H1 (cell line): ENCODE results near the gene ADAMTS8. TPM values are rescaled to one million over a fixed set of nuclear protein-coding genes. Genes with fewer than 3 reads are reported as not detected.

Experiments used
- CTCF ChIA-PET: fragments of 300-600 bp; sonication (Branson Sonifier 250); formaldehyde crosslinking; loops from one replicate; lab custom pipeline; 2021; ENCODE audit not compliant: partially characterized antibody; lab: Charles Lee
- POLR2A ChIA-PET: fragments of 300-600 bp; sonication (Branson Sonifier 250); formaldehyde crosslinking; loops from one replicate; lab custom pipeline; 2021; ENCODE audit warnings: inconsistent platforms; ENCODE audit not compliant: partially characterized antibody; lab: Charles Lee
- DNase-seq, 2 experiments: peaks; one replicate each; pipeline versions ENCODE4 v3.0.0 to v3.0.0-alpha.2; 2010 to 2022; ENCODE audit warnings: low spot score in 2 of 2, low read depth in 1 of 2, mixed read lengths in 1 of 2
- FAIRE-seq: peaks from 2 replicates; lab custom pipeline; 2011; peaks lifted over from hg19 to GRCh38; lab: Jason Lieb, UNC
- H2AFZ ChIP-seq: 2 replicates; pipeline ENCODE4 v1.8.1; 2012; ENCODE audit warnings: low read length, inconsistent platforms
- H2AK5ac ChIP-seq: 2 replicates; pipeline ENCODE4 v1.6.1; 2013; ENCODE audit warnings: low read depth, low read length
- H2BK120ac ChIP-seq: replicated peaks from 2 replicates; pipeline ENCODE3; 2013; ENCODE audit warnings: low read depth, low read length, inconsistent platforms
- H2BK12ac ChIP-seq: 2 replicates; pipeline ENCODE4 v1.6.1; 2013; ENCODE audit warnings: low read depth, low read length
- H2BK15ac ChIP-seq: 2 replicates; pipeline ENCODE4 v1.6.1; 2013; ENCODE audit warnings: low read length
- H2BK20ac ChIP-seq: 2 replicates; pipeline ENCODE4 v1.6.1; 2013; ENCODE audit warnings: low read length
- H2BK5ac ChIP-seq: 2 replicates; pipeline ENCODE4 v1.6.1; 2013; ENCODE audit warnings: low read depth, low read length
- H3K14ac ChIP-seq: 2 replicates; pipeline ENCODE4 v1.6.1; 2013; ENCODE audit warnings: inconsistent platforms; ENCODE audit not compliant: insufficient read length
- H3K18ac ChIP-seq: 2 replicates; pipeline ENCODE4 v1.6.1; 2013; ENCODE audit warnings: low read length; ENCODE audit errors: extremely low read depth
- H3K23ac ChIP-seq: 2 replicates; pipeline ENCODE4 v1.6.1; 2013; ENCODE audit warnings: inconsistent platforms; ENCODE audit not compliant: insufficient read length
- H3K23me2 ChIP-seq: 2 replicates; pipeline ENCODE4 v1.6.1; 2013; ENCODE audit warnings: low read depth, low read length
- H3K27ac ChIP-seq: 2 replicates; pipeline ENCODE4 v1.6.1; 2011; ENCODE audit warnings: low read depth, low read length, inconsistent platforms
- H3K27me3 ChIP-seq, 4 experiments: replicated peaks in 1 of 4; 1 replicate in 1 of 4; 2 replicates in 3 of 4; pipeline versions ENCODE4 v1.6.1 to v1.8.1; 2011 to 2013; ENCODE audit warnings: low read length in 3 of 4, mild to moderate bottlenecking in 3 of 4, inconsistent platforms in 2 of 4, mixed read lengths in 2 of 4, moderate library complexity in 1 of 4; ENCODE audit not compliant: control insufficient read depth in 3 of 4, insufficient read depth in 3 of 4; ENCODE audit errors: extremely low read depth in 1 of 4
- H3K36me3 ChIP-seq, 4 experiments: 2 replicates each; pipeline versions ENCODE4 v1.6.1 to v1.8.1; 2011 to 2013; ENCODE audit warnings: mild to moderate bottlenecking in 4 of 4, low read length in 3 of 4, moderate library complexity in 2 of 4, control low read depth in 1 of 4, inconsistent platforms in 1 of 4; ENCODE audit not compliant: insufficient read depth in 4 of 4, control insufficient read depth in 2 of 4
- H3K4ac ChIP-seq: replicated peaks from 2 replicates; pipeline ENCODE3; 2013; ENCODE audit warnings: low read length, low read depth, mixed read lengths, inconsistent platforms; ENCODE audit not compliant: insufficient read length
- H3K4me1 ChIP-seq, 4 experiments: replicated peaks in 1 of 4; 1 replicate in 1 of 4; 2 replicates in 3 of 4; pipeline versions ENCODE4 v1.6.1 to v1.8.1; 2011 to 2013; ENCODE audit warnings: low read length in 3 of 4, inconsistent platforms in 2 of 4, mixed read lengths in 1 of 4; ENCODE audit not compliant: insufficient read depth in 4 of 4, control insufficient read depth in 3 of 4
- H3K4me2 ChIP-seq, 2 experiments: 2 replicates each; pipeline versions ENCODE4 v1.6.1 to v1.8.1; 2011 to 2013; ENCODE audit warnings: low read depth in 2 of 2, low read length in 2 of 2, control low read depth in 1 of 2, inconsistent platforms in 1 of 2, mild to moderate bottlenecking in 1 of 2; ENCODE audit not compliant: insufficient read depth in 1 of 2
- H3K4me3 ChIP-seq, 4 experiments: fragments of 200-600, 300-600 bp in 1 of 4; sonication (generic), shearing (Covaris generic), sonication (Bioruptor Twin) in 1 of 4; 2 replicates each; pipeline versions ENCODE4 v1.5.1 to v1.8.1; 2011 to 2016; ENCODE audit warnings: low read length in 4 of 4, low read depth in 3 of 4, control low read depth in 2 of 4, inconsistent platforms in 2 of 4, mild to moderate bottlenecking in 2 of 4, mixed read lengths in 1 of 4, moderate library complexity in 1 of 4; ENCODE audit not compliant: insufficient read depth in 2 of 4; ENCODE audit errors: extremely low read depth in 1 of 4
- H3K56ac ChIP-seq: replicated peaks from 2 replicates; pipeline ENCODE3; 2013; ENCODE audit warnings: low read depth, mild to moderate bottlenecking, mixed read lengths, low read length, inconsistent platforms; ENCODE audit not compliant: insufficient read length
- H3K79me1 ChIP-seq: 2 replicates; pipeline ENCODE4 v1.6.1; 2013; ENCODE audit warnings: low read depth, low read length, control low read depth
- H3K79me2 ChIP-seq, 2 experiments: 2 replicates each; pipeline versions ENCODE4 v1.6.1 to v1.8.1; 2012 to 2013; ENCODE audit warnings: low read length in 2 of 2, mild to moderate bottlenecking in 2 of 2, inconsistent platforms in 1 of 2; ENCODE audit not compliant: insufficient read depth in 2 of 2, control insufficient read depth in 1 of 2
- H3K9ac ChIP-seq, 4 experiments: replicated peaks in 1 of 4; 1 replicate in 1 of 4; 2 replicates in 3 of 4; pipeline versions ENCODE4 v1.6.1 to v1.8.1; 2011 to 2013; ENCODE audit warnings: low read depth in 3 of 4, low read length in 3 of 4, control low read depth in 2 of 4, mild to moderate bottlenecking in 2 of 4, moderate library complexity in 2 of 4, inconsistent platforms in 1 of 4; ENCODE audit errors: extremely low read depth in 1 of 4
- H3K9me3 ChIP-seq, 2 experiments: 2 replicates each; pipeline versions ENCODE4 v1.6.1 to v1.8.1; 2012 to 2013; ENCODE audit warnings: mild to moderate bottlenecking in 2 of 2, moderate library complexity in 2 of 2, control low read depth in 1 of 2, inconsistent platforms in 1 of 2, low read depth in 1 of 2, low read length in 1 of 2, mixed read lengths in 1 of 2; ENCODE audit not compliant: insufficient read depth in 2 of 2
- H4K20me1 ChIP-seq, 2 experiments: replicated peaks in 1 of 2; 2 replicates each; pipeline versions ENCODE3 to v1.8.1; 2011 to 2013; ENCODE audit warnings: inconsistent platforms in 2 of 2, low read length in 2 of 2, mild to moderate bottlenecking in 1 of 2; ENCODE audit not compliant: insufficient read depth in 2 of 2, control insufficient read depth in 1 of 2
- H4K5ac ChIP-seq: 2 replicates; pipeline ENCODE4 v1.6.1; 2013; ENCODE audit warnings: low read length, low read depth, mixed read lengths, inconsistent platforms; ENCODE audit not compliant: insufficient read length
- H4K8ac ChIP-seq: 2 replicates; pipeline ENCODE4 v1.8.0; 2013; ENCODE audit warnings: mild to moderate bottlenecking, moderate library complexity, low read length, inconsistent platforms; ENCODE audit not compliant: insufficient read depth; ENCODE audit errors: extremely low read depth
- H4K91ac ChIP-seq: replicated peaks from 2 replicates; pipeline ENCODE3; 2013; ENCODE audit warnings: low read length, mixed read lengths, inconsistent platforms; ENCODE audit not compliant: insufficient read length
- BRCA1 ChIP-seq: IDR thresholded peaks from 2 replicates; pipeline ENCODE4 v1.6.1; 2012; ENCODE audit warnings: low read depth, low read length, improper control_type of control experiment
- CEBPB ChIP-seq: IDR thresholded peaks from 2 replicates; pipeline ENCODE4 v1.6.1; 2012; ENCODE audit warnings: low read depth, low read length
- CTBP2 ChIP-seq: IDR thresholded peaks from 2 replicates; pipeline ENCODE4 v1.7.0; 2011; ENCODE audit warnings: borderline replicate concordance, mild to moderate bottlenecking, moderate library complexity, mixed read lengths, low read length; ENCODE audit not compliant: insufficient read depth, insufficient read length
- GABPA ChIP-seq: IDR thresholded peaks from 2 replicates; pipeline ENCODE4 v1.6.1; 2011; ENCODE audit warnings: mild to moderate bottlenecking, low read length, moderate library complexity, borderline replicate concordance; ENCODE audit not compliant: insufficient read depth
- HDAC2 ChIP-seq, 2 experiments: fragments of 300-600 bp in 1 of 2; sonication (generic) in 1 of 2; IDR thresholded peaks; 2 replicates each; pipeline ENCODE4 v1.6.1; 2011 to 2012; ENCODE audit warnings: low read depth in 2 of 2, low read length in 2 of 2, mild to moderate bottlenecking in 2 of 2, moderate library complexity in 2 of 2, borderline replicate concordance in 1 of 2, inconsistent platforms in 1 of 2
- RNF2 ChIP-seq: fragments of 200-900, 300-1000 bp; sonication (generic); IDR thresholded peaks from 2 replicates; pipeline ENCODE4 v1.7.1; 2016; ENCODE audit warnings: borderline replicate concordance, low read depth, mild to moderate bottlenecking, antibody characterized with exemption, low read length; ENCODE audit not compliant: poor library complexity, severe bottlenecking; ENCODE audit errors: missing control alignments
- SIN3A ChIP-seq, 2 experiments: IDR thresholded peaks in 1 of 2; conservative IDR thresholded peaks in 1 of 2; 2 replicates each; pipeline ENCODE4 v1.6.1; 2011 to 2012; ENCODE audit warnings: low read length in 2 of 2, improper control_type of control experiment in 1 of 2, low read depth in 1 of 2, mild to moderate bottlenecking in 1 of 2
- SIRT6 ChIP-seq: IDR thresholded peaks from one replicate; pipeline ENCODE4 v1.7.1; 2012; ENCODE audit warnings: low read length, inconsistent platforms
- SP4 ChIP-seq: IDR thresholded peaks from 2 replicates; pipeline ENCODE4 v1.6.1; 2012; ENCODE audit warnings: low read length, inconsistent platforms
- SRF ChIP-seq: IDR thresholded peaks from 2 replicates; pipeline ENCODE4 v1.6.1; 2011; ENCODE audit warnings: mild to moderate bottlenecking, low read depth, low read length, moderate library complexity
- TAF1 ChIP-seq: IDR thresholded peaks from 2 replicates; pipeline ENCODE4 v1.6.1; 2011; ENCODE audit warnings: mild to moderate bottlenecking, low read depth, low read length
- WGBS, 2 experiments: shearing (Covaris generic) in 1 of 2; methylation state at CpG; one replicate each; pipeline versions ENCODE4 v1.1.6 to v1.1.7; 2013 to 2015; ENCODE audit warnings: low lambda C conversion rate in 2 of 2, mixed read lengths in 2 of 2, inconsistent platforms in 1 of 2, low coverage in 1 of 2, missing lambda C conversion rate in 1 of 2; ENCODE audit not compliant: insufficient replicate concordance in 2 of 2, insufficient coverage in 1 of 2, insufficient read length in 1 of 2; ENCODE audit errors: extremely low coverage in 1 of 2, missing lambda C conversion rate in 1 of 2; 5-methylcytosine and 5-hydroxymethylcytosine counted together
- polyA plus RNA-seq, 7 experiments: library from polyadenylated mRNA; depleted of rRNA in 3 of 7; stranded (reverse) in 5 of 7; unstranded in 2 of 7; fragments of >200 nt in 5 of 7; fragments of 200-250 nt in 2 of 7; gene quantifications; 1 replicate in 5 of 7; 2 replicates in 1 of 7; 4 replicates in 1 of 7; pipeline versions ENCODE4 v1.2.1 to v1.2.3, GENCODE V29; 2011 to 2013; ENCODE audit warnings: missing spikeins in 2 of 7, mixed read lengths in 2 of 7
- total RNA-seq: library from RNA; stranded (reverse); fragmentation: NEBNext Ultra II Directional; extraction: Animal tissue kit (Norgen Biotek cat#: 25700); gene quantifications from 2 replicates; pipeline ENCODE4 v1.2.1, GENCODE V29; 2021
- TF ChIP-seq, protein P1 (sequence below): IDR thresholded peaks from 2 replicates; pipeline ENCODE4 v1.6.1; 2012; ENCODE audit warnings: low read length, inconsistent platforms

The ADAMTS8 gene
- total and polyA plus RNA-seq, 2 of the 8 experiments (the other 6 are each of a cell fraction or from before 2014, with no cell fraction given), result 9.3 to 16.6 TPM

DNA sequence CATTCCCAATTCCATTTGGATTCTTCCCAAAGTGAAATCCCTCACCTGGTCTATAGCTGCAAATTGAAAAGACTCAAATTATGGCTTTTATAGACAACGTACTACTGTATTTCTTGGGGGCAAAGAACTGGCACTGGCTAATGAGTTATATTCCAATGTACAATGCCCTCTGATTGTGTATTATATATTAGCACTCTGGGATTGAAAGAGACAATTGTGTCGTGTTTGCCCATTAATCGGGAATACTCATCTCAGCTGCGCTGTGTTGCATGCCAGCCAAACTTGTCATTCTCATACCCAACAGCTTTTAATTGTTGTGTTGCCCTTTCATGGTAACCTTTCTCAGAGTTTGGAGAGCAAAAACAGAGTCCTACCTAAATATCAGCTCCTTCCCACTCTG is 58.7 kb downstream of the ADAMTS8 start:
- no peak overlapping the region for H2BK120ac ChIP-seq
- no peak overlapping the region for H2BK5ac ChIP-seq
- H4K5ac ChIP-seq, result no peak overlapping the region
- H3K14ac ChIP-seq, result no peak overlapping the region
- H4K20me1 ChIP-seq, result no peaks in the 10 kb centered on the region
- WGBS, 2 experiments, result 91% methylated on average over 4 of the region's 4 CpGs; no CpG with 5 or more reads in 1 of the 2 experiments
- H4K91ac ChIP-seq, result no peak overlapping the region
- no peak for DNase-seq
- no peaks in the 10 kb centered on the region for H3K27me3 ChIP-seq
- no peak overlapping the region for H2BK12ac ChIP-seq
- no peaks in the 10 kb centered on the region for H3K79me1 ChIP-seq
- no peak overlapping the region for H3K4me3 ChIP-seq
- H3K9me3 ChIP-seq, result no peaks in the 10 kb centered on the region
- no peak overlapping the region for H3K4me2 ChIP-seq
- H3K56ac ChIP-seq, result no peak overlapping the region
- no peaks in the 10 kb centered on the region for H3K36me3 ChIP-seq
- H3K4me1 ChIP-seq, result peaks cover 0 to 15% (median 2%) of the 10 kb centered on the region in 4 experiments; a peak in 3 of 7 replicates
- TF ChIP-seq RNF2 (no peak), CEBPB (no peak), SP4 (no peak), BRCA1 (no peak), SIN3A (conservative IDR thresholded peaks at IDR 0.05 in 1 of 2, IDR thresholded peaks at IDR 0.05 in 1 of 2; ENCODE audit: low read depth in 1 of 2, low read length in 2 of 2) (no peak), TAF1 (no peak), CTBP2 (no peak), SIRT6 (no peak), GABPA (no peak), HDAC2 (IDR thresholded peaks at IDR 0.05; ENCODE audit: borderline replicate concordance in 1 of 2, low read depth in 2 of 2, low read length in 2 of 2) (no peak), SRF (no peak)
- TF ChIP-seq, protein P1, sequence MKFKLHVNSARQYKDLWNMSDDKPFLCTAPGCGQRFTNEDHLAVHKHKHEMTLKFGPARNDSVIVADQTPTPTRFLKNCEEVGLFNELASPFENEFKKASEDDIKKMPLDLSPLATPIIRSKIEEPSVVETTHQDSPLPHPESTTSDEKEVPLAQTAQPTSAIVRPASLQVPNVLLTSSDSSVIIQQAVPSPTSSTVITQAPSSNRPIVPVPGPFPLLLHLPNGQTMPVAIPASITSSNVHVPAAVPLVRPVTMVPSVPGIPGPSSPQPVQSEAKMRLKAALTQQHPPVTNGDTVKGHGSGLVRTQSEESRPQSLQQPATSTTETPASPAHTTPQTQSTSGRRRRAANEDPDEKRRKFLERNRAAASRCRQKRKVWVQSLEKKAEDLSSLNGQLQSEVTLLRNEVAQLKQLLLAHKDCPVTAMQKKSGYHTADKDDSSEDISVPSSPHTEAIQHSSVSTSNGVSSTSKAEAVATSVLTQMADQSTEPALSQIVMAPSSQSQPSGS, result no peak
- H2AK5ac ChIP-seq, result no peak overlapping the region
- no peak overlapping the region for H2BK20ac ChIP-seq
- H2BK15ac ChIP-seq, result no peak overlapping the region
- no peak overlapping the region for H3K4ac ChIP-seq
- H3K23me2 ChIP-seq, result no peaks in the 10 kb centered on the region
- FAIRE-seq, result peak; percentile 7
- no peak overlapping the region for H3K18ac ChIP-seq
- H4K8ac ChIP-seq, result no peak overlapping the region
- ChIA-PET POLR2A (interaction anchor here (1.1 to 1.6 kb wide), 3 partner anchors 23 to 88 kb away, joined by 3 to 4 read pairs (median 3); no protein-coding TSS in a partner anchor), CTCF (interaction anchor here (0.6 to 2.3 kb wide), 11 partner anchors 14 to 525 kb away, joined by 3 to 10 read pairs (median 4); no protein-coding TSS in a partner anchor)
- H3K79me2 ChIP-seq, result no peaks in the 10 kb centered on the region
- H3K27ac ChIP-seq, result no peak overlapping the region
- H3K23ac ChIP-seq, result no peak overlapping the region
- no peak overlapping the region for H2AFZ ChIP-seq
- no peak overlapping the region for H3K9ac ChIP-seq
